GM12801 (cell line): Measurements from ENCODE around the gene SLAMF6.

ENCODE experiments used
- TF ChIP-seq, protein P1 (sequence below): IDR thresholded peaks from one replicate; pipeline ENCODE4 v1.5.1; 2011; ENCODE audit warnings: control low read depth; ENCODE audit not compliant: insufficient read length; ENCODE audit errors: extremely low read depth

SLAMF6 gene

DNA sequence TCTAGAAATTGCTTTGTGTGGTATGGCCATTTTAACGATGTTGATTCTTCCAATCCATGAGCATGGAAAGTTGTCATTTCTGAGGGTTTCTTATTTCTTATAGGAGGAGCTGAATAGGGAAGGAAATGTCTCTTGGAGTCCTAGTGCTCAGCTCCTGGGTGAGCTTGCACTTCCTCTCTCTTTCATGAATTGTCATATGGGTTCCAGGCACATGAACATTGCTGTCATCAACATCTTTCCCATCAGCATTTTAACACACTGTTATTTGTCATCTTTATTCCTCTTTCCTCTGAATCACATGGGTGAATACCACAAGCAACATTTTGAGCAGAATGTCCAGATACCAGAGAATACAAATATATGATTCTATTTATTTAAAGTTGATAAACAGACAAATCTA lies 23.4 kb downstream of the SLAMF6 start:
- TF ChIP-seq, protein P1, sequence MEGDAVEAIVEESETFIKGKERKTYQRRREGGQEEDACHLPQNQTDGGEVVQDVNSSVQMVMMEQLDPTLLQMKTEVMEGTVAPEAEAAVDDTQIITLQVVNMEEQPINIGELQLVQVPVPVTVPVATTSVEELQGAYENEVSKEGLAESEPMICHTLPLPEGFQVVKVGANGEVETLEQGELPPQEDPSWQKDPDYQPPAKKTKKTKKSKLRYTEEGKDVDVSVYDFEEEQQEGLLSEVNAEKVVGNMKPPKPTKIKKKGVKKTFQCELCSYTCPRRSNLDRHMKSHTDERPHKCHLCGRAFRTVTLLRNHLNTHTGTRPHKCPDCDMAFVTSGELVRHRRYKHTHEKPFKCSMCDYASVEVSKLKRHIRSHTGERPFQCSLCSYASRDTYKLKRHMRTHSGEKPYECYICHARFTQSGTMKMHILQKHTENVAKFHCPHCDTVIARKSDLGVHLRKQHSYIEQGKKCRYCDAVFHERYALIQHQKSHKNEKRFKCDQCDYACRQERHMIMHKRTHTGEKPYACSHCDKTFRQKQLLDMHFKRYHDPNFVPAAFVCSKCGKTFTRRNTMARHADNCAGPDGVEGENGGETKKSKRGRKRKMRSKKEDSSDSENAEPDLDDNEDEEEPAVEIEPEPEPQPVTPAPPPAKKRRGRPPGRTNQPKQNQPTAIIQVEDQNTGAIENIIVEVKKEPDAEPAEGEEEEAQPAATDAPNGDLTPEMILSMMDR = no peak

DNA sequence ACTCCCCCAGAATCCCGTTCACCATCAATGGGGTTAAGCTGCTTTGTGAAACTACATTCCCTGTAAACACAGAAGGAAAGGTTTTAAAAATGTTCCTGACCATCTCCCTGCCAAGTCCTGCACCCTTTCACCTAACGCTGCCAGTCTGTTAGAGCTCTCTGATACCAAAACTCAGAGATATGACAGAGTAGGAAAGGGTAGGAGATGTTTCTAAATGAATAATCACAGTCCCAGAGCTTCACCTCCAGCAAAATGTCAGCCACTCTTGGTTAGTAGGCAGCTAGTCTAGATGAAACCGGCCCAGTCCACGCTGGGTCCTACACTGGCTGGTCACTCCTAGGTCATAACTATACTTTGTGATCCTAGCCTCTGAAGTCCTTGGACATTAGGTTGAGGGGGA lies 26.7 kb downstream of the SLAMF6 start:
- TF ChIP-seq, protein P1 = no peak

DNA sequence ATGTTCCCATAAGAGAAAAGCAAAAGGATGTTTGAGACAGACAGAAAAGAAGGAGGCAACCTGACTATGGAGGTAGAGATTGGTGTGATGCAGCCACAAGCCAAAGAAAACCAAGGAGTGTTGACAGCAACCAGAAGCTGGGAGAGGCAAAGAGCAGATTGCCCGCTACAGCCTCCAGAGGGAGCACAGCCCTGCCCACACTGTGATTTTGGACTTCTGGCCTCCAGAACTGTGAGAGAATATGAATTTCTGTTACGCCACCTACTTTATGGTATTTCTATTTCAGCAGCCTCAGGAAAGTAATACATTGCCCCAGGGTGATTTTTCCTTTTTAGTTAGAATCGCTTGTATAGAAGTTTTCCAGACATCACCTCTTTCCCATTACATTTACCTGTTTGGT lies 28.4 kb downstream of the SLAMF6 start:
- TF ChIP-seq, protein P1 = no peak

DNA sequence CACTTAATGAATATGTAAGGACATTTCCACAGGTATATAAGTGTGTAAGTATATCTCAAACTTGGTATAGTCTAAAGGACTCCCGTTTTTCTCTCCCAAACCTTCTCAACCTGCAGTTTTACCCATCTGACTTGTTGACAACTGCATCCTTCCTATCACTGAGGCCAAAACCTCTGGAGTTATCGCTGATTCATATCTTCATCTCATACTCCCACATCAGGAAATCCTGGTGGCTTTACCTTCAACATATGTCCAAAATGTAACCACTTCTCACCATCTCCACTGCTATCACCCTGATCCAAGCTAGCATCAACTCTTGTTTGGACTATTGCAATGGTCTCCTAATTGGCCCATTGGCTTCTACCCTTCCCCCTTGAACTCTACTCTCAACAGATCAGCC lies 30.4 kb downstream of the SLAMF6 start:
- TF ChIP-seq, protein P1 = no peak

DNA sequence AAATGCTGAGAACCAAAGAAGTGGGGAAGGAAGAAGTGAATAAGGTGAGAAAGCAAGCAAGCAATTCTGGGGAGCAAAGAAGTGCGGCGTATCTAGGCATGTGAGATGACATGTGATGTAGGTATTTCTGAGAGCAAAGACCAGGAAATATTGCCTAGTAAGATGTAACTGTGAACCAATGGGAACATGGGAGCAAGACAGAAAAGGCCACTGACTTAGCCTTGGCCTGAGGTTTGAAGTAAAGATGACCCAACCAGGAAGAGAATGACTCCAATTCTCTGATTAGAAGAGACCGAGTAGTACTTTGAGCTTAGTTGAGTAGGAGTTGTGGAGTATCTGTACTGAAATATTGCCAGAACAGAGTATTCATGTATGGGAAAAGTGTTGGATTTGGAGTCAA lies 31.1 kb downstream of the SLAMF6 start:
- TF ChIP-seq, protein P1 = no peak

DNA sequence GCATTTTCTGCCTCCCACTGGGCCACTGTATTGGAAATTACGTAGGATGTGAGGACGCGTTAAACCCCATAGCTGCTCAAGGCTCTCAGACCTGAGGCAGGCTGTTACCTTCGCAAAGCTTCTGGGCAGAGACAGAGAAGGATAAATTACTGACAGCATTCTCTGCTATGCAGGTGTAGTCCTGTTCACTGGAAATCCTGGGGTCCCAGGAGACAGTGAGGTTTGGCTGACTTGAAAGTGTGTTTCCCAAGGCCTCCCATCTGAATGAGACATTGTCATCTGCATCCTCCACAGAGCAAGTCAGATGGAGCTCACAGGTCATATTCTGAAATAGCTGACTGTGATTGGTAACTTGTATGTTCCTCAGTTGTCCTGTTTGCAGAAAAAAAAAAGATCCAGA lies 32.0 kb downstream of the SLAMF6 start:
- TF ChIP-seq, protein P1 = no peak

DNA sequence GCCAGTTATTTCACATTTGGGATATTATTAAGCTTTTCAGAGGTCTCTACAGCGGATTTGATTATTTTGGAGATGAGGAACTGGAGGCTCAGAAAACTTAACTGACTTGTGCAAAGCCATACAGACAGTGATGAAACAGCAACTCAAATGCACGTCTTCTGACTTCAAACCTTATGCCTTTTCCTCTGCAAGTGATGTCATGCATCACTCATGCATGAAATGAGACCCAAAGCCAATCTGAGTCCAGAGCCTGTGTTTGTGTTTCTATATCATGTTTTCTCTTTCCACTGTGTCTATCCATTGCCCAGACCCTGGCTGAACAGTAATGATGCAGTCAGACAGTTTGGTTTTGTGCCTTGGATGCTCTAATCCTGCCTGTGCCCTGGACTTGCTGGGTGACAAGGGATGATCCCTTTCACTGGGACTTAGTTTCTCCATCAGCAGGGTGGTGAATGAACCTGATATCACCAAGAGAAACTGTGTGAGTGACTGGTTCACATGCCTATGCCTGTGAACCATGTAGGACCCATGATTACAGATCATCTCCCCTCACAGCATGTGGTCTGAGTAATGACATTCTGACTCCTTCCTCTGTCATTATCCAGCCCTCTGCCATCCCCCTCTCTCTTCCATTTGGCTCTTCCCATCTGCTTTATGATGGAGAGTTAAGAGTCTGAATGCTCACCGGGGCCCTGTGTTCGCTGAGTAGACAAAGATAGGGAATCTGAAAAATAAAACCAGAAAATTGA lies 33.4 kb downstream of the SLAMF6 start:
- TF ChIP-seq, protein P1 = no peak
